Medulla oblongata (tissue), 1 donor: Measurements from ENCODE around the gene AADAC.
A peak's percentile ranks its signal among the peaks of the same experiment; 100 is the strongest.
"Not testable (repeated sequence)": the region's sequence is repeated elsewhere in the genome, so short reads cannot be mapped to it uniquely, and the experiment has no call there.

Experiments
- DNase-seq: peaks from one replicate; pipeline ENCODE4 v3.0.0-alpha.2; 2015; ENCODE audit errors: extremely low spot score

AADAC gene

GRCh38 chr3:151856118-151856517 is 42.2 kb downstream of the AADAC start:
- DNase-seq: no peak

- DNase-seq: no peak
Observed at GRCh38 chr3:151856641-151857040, 42.7 kb downstream of the AADAC start.

DNA sequence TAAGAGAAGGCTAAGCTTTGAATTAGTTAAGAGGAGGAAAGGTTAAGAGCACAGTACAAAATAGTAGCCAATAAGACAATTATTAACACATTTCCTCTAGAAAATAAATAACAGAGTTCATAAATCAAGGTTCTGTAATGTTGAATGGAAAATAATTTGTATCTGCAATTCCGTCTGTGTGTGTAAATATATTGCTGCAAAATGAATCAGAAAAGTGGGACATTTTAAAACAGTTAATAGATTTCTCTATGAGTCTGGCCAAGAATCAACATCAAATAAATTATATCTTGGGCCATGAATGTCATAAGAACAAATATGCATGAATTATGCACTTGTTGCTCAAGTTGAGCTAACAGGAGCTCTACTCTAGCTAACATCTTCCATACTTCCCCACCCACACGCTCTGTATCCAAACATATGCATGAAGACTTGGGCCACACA is 45.3 kb downstream of the AADAC start:
- no peak for DNase-seq

- no peak for DNase-seq
Observed at GRCh38 chr3:151859905-151860304, 46.0 kb downstream of the AADAC start.

GRCh38 chr3:151863611-151864010 is 49.7 kb downstream of the AADAC start:
- no peak for DNase-seq

DNA sequence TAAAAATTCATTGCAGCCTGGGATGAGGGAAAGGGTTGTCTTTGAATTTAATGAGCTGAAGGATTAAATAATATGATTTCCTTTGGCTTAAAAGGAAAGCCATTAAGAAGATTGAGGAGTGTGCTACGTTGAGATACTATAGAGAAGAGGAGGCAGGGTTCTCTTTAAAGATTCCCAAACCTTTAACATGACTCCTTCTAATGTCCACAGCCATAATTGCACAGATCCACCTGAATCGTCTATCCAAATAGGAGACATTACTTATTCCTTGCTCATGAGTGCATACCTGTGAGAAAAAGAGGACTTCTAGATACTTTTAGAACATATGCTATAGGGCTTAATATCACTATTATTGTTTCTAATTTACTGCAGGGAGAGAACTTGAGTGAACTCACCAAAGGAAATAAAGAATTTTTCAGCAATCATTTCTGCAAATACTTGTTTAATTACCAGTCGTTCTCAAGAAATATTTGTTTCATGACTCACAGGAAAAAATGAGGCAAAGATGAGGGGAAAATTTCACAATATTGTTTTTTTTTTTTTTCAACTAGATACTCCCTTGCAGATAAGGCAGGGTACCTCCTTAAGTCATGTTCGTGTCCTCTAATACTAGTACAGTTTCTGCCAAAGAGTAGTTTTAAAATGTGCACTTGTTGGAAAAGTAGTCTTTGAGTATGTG is 50.6 kb downstream of the AADAC start:
- no peak for DNase-seq

- no peak for DNase-seq
Observed at GRCh38 chr3:151866711-151867410, 52.9 kb downstream of the AADAC start.

DNA sequence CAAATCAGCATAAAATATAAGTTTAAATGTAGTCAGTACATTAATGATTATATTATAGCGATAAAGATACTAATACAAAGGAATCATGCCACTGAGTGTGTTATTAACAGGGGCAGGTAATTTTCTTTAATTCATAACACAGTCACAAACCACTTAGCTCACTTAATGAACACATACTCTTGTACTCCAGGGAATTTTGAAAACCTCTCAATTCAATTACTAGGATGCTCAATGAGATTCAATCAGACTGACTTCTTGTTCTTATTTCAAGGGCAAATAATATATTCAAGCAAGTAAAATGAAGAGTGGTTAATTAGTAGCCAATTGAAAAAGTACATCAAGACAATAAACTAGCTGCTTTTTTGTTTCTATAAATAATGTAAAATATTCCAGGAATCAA is 53.8 kb downstream of the AADAC start:
- no peak for DNase-seq

DNA sequence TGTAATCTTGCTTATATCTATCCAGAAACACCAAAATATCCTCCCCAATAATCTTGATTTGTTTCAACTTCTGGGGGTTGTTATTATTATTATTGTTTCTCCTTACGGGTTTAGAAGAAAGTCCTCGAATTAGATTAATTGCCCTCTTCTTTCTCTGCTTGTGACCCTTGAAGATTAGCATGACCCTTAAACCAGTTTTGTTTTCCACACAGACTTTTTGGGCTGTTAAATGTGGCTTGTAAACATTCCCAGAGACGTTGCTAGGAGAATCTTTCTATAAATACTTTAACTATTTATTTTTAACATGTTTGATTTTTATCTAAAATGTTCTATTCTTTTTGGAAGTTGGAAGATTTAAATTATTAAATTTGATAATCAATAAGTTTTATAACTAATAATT is 55.3 kb downstream of the AADAC start:
- no peak for DNase-seq

DNA sequence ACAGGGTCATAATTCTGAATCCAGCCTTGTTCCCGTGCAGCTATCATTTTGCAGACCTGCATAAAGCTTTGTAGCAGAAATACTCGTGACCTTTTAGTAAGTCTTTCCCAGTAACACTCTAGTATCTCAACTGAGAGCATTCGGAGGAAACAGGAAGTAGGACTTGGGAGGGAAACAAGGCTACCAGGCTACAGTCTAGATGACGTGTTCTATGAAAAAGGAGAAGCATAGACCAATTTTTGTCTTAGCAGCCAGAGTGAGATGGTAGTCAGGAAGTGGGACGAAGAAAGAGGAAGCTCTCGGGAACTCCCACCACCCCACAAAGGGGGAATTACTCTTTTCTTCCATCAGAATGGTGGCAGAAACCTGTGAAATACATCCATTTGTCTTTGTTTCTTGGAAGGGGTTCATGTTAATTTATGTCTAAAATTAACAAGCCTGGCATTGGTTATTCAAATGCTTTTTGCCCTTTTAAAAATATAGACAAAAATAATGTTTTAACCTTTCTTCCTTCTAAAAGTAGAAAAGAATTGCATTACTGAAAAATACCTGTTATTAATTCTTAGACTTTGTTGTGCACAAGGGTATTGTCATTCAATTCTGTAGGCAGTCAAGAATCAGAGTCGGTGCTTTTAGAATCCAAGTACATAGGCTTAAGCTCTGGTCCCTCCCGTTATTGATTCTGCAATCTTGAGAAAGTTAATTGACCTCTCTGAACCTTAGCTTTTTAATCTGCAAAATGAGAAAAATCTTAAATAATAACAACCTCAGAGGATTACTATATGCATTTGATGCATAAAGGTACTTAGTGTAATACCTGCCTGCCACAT is 57.9 kb downstream of the AADAC start:
- peak; percentile 86 for DNase-seq

- DNase-seq: no peak
Observed at GRCh38 chr3:151873398-151873797, 59.5 kb downstream of the AADAC start, which contains the start of gene SUCNR1. Gene SUCNR1, plus strand, starts transcription at chr3:151873643. Its CDS starts 6,250 bp downstream, at chr3:151879893.

GRCh38 chr3:151874079-151874478 is 60.2 kb downstream of the AADAC start:
- DNase-seq: not testable (repeated sequence)

DNA sequence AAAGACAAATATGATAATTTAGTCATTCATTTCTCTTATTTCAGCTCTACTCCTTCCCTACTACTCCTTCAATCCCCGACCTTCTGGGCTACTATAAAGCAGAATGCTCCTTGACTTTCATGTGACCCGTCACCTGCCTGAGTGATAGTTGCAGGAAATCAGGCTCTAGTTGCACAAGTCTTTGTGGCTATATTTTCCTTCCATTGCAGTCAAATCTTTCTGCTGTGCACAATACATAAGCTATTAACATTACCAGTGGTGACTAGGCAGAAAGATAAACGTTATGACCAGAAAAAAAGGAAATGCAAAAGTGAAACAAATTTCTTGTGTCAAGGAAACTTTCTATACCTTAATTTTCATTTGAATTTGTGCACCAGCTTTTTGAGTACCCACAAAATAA is 61.8 kb downstream of the AADAC start:
- peak; percentile 46 for DNase-seq

- DNase-seq: no peak
Observed at GRCh38 chr3:151877269-151877668, 63.4 kb downstream of the AADAC start.
